ENCODE measurements around the gene WASF3.

WASF3 gene

DNA sequence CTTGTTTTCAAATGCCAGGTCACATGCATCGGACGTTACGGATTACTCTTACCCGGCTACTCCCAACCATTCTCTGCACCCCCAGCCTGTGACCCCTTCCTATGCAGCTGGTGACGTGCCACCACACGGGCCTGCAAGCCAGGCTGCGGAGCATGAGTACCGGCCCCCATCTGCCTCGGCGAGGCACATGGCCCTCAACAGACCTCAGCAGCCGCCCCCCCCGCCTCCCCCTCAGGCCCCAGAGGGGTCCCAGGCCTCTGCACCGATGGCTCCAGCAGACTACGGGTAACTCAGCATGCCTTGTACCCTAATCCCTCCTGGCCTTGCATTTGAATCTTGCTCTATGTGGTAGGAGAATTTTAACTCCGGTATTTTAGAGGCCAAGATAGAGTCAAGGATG lies 123.6 kb downstream of the WASF3 start:
- DNase-seq (ENCODE audit: low read depth in 2 of 2) = no peak

GRCh38 chr13:26682606-26683005 lies 125.1 kb downstream of the WASF3 start:
- DNase-seq (ENCODE audit: low read depth in 2 of 2) = no peak

DNA sequence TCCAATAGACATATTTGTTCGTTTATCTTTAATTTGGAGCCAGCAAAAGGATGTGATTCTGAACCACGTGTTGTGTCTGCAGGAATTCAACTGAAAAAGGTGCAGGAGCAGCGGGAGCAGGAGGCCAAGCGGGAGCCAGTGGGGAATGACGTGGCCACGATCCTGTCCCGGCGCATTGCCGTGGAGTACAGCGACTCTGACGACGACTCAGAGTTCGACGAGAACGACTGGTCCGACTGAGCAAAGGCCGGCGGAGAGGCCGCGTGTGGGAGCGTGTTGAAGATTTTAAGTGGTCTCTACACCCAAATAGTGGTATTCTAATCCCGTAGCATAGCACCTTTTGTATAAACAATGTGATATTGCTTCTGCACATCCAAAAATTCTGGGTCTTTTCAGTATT lies 128.1 kb downstream of the WASF3 start:
- no peak for DNase-seq (ENCODE audit: low read depth in 2 of 2)

DNA sequence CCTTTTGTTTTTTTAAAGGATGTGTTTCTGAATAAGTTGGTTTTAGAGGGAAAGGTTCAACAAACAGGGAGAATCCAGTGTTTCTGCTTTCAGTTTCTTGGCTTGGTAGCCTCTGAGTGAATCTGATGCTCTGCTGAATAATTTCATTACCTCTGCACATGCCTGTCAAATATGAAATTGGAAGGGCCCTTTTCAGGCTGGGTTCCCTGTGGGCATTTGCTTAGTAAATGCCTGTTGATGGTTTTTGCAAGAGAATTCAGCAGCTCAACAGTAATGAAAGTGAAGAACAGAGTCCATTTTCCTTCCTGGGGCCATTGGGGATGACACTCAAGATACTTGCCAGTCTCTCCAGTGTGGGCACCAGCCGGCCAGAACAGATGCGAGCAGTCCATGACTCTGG lies 128.8 kb downstream of the WASF3 start:
- DNase-seq (ENCODE audit: low read depth in 2 of 2) = no peak

DNA sequence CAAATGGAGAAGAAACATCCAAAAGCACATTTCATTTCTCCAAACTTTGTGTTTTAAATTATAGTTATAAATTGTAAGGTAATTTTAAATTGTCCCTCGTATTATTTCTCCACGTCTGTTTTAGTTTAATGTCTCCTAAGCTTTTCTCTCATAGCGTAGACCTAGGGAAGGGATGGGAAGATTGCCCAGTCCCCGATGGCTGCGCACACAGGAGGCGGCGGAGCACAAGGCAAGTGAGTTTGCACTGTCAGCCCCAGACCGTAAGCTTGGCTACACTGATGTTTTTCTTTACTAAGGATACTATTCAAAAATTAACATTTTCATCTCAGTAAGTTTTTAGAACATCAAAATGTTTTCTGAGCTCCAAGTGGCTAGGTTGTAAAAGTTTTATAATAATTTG lies 130.8 kb downstream of the WASF3 start:
- no peak for DNase-seq (ENCODE audit: low read depth in 2 of 2)

DNA sequence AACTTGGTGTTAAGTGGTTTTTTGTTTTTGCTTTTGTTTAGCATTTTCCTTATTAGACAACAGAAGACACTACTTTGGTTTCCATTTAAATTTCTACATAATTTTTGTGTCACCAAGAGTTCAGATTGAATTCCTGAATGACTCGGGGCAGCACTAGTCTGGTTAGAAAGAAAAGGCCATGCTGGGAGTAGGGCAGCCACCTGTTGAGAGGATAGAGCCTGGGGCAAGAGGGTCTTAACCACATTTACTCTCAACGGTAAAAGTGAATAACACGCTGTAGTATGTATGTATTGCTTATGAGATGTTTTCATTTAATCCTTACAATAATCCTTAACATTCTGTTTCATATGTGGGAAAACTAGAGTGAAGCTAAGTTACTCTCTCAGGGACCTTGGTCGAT lies 131.5 kb downstream of the WASF3 start:
- DNase-seq (ENCODE audit: low read depth in 2 of 2) = no peak

DNA sequence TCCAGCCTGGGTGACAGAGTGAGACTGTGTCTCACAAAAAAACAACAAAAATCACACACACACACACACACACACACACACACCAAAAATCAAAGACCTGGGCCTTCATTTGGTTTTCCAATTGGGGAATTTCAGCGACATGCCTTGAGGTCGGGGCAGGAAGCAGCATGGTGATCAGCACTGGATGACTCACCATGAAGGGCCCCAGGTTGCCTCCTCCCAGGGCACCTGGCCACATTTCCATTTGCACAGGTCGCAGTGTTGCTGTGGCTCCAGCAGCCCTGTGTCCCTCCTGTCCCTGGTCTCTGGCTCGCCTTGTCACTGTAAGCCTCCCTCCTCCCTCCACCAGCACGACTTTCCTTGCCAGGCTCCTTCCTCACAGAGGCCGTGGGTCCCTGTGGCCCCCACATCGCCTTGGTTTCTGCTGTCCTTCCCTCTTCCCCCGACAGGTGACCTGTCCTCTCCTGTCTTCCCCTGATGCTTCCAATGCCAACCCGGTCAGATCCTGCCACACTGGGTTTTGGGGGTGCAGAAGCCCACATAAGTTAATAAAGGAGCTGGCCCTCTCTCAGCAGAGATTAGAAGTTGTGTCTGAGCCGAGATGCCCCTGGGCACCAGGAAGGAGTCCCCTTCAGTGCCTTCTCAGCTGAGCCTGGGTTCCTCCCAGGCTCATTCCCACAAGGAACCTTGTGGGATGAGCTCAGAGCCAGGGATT lies 136.4 kb downstream of the WASF3 start:
- DNase-seq (ENCODE audit: low read depth in 2 of 2) = no peak

DNA sequence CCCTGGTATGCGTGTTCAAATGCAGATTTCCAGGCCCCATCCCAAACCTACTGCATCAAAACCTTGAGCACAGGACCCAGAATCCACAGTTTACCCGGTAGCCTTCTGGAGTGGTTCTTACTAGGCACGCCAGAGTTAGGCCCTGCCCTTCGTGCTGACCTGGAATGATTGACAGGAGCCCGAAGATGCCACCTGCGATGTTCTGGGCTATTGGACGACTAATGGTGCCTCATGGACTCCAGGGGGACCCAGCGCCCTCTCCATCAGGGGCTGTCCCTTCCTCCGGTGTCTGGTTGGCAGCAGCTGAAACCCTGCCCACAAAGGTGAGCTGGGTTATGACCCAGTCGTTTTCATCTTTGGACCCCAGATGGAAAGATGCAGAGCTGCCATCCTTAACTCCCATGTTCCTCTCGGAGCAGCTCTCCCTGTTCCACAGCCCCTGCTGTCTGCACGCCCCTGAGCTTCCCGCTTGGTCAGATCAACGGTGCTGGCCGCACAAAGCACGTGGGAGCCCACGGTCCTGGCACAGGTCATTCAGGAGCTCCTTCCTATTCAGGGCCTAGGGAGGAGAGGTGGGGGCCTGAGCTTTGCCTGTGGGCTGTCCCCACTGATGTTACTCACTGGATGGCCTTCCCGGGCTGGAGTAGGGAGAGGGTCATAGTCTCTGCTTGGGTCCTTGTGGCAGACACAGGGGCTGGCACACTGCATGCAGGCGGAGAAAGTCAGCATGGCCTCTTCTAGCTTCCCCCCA lies 137.3 kb downstream of the WASF3 start:
- no peak for DNase-seq (ENCODE audit: low read depth in 2 of 2)

- no peak for DNase-seq (ENCODE audit: low read depth in 2 of 2)
Measured at GRCh38 chr13:26695360-26695705, 137.8 kb downstream of the WASF3 start.

- DNase-seq (ENCODE audit: low read depth in 2 of 2) = no peak
Measured at GRCh38 chr13:26695891-26696311, 138.4 kb downstream of the WASF3 start.

DNA sequence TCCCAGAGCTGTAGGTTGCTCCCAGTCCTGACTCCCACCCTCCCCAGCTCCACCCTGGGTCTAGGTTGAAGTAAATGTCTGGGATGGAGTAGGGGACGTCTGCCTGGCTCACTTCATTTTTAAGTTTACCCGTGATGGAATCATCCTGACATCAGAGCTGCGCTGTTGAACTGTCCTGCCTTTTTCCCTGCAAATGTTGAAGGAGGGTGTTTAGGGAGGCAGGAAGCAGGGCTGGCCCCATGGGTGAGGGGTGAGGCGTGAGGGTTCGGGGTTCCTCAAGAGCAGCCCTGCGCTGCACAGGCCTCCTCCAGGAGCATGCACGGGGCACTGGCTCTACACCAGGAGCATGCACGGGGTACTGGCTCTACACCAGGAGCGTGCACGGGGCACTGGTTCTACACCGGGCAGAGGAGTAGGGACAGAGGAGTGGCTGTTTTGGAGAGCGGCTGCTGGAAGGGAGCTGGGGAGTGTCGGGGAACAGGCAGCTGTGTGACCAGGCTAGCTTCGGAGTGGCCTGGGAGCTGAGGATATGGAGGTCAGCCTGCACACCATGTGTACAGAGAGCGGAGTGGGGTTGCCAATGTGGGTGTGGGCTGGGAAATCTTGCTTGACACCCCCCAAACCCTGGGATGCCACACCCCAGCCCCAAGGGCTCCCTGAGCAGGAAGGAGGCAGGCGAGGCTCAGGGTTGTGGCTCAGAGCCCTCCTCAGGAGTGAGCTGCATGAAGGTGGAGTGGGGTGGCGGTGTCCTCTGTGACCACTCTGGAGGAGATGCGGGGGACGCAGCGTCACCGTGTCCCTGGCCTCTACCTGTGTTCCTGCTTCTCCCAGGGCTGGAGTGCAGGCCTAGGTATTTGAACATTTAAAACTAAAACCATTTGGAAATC lies 139.8 kb downstream of the WASF3 start:
- DNase-seq (ENCODE audit: low read depth in 2 of 2) = no peak

DNA sequence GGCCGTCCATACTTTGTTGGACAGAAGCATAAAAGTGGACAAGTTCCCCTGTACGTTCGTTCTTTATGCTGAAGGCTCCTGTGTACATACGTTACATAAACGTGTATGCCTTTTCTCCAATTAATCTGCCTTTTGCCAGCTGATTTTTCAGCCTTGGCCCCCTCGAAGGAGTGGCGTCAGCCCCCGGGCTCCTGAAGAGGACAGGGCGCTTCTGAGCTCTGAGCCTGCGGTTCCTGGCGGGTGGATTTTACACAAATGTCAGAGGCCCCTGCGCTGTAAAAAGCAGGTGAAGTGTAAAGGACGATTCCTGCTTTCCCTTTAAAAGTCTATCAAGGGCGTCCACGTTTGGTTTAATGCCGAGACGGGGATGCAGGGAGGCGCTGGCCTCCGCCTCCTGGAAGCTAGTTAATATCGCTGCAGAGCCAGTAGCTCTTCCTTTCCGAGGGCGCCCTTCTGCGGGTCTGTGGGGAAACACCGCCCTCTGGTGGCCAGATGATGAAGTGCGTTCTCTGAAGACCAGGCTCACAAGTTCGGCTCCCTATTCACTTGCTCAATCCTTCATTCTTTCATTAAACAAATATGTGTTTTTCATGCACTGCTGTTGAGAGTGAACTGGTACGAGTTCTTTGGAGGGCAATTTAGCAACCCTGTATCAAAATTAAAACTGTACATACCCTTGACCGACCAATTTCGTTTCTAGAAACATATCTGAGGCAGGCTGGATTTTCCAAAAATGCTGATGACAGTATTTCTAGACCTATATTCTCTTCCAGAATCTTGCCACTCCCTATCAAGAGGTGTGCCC lies 141.1 kb downstream of the WASF3 start:
- DNase-seq (ENCODE audit: low read depth in 2 of 2) = peak; percentile 63 to 77

DNA sequence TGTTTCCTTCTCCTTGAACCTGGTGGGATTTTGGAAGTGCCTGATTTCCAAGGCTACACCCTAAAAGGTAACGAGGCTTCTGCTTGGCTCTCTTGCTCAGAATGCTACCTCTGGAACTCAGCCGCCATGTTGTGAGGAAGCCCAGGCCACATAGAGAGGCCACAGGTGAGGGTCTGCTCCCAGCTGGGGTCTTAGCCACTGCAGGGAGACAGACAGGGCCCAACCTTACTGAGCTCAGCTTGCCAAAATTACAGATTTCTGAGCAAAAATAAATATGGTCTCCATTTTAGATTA lies 141.7 kb downstream of the WASF3 start:
- no peak for DNase-seq (ENCODE audit: low read depth in 2 of 2)

GRCh38 chr13:26705536-26705935 lies 148.1 kb downstream of the WASF3 start:
- DNase-seq (ENCODE audit: low read depth in 2 of 2) = no peak

GRCh38 chr13:26706381-26706780 lies 148.9 kb downstream of the WASF3 start:
- no peak for DNase-seq (ENCODE audit: low read depth in 2 of 2)

- DNase-seq (ENCODE audit: low read depth in 2 of 2) = no peak
Measured at GRCh38 chr13:26707122-26708006, 149.9 kb downstream of the WASF3 start.

DNA sequence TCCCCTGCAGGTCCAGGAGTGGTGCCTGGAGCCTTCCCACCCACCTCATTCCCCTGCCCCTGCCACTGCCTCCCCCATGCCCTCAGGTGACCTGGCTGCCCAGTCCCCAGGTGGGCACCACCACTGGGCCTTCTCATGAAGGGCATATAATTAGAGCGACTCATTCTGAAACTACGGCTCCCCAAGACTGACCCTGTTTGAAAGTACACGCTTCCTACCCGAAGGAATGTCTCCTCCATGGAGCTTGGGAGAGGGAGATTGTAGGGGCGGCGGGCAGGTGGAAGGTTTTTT lies 150.5 kb downstream of the WASF3 start:
- no peak for DNase-seq (ENCODE audit: low read depth in 2 of 2)

GRCh38 chr13:26709461-26709860 lies 152.0 kb downstream of the WASF3 start:
- no peak for DNase-seq (ENCODE audit: low read depth in 2 of 2)

GRCh38 chr13:26710166-26710565 lies 152.7 kb downstream of the WASF3 start:
- DNase-seq (ENCODE audit: low read depth in 2 of 2) = no peak

DNA sequence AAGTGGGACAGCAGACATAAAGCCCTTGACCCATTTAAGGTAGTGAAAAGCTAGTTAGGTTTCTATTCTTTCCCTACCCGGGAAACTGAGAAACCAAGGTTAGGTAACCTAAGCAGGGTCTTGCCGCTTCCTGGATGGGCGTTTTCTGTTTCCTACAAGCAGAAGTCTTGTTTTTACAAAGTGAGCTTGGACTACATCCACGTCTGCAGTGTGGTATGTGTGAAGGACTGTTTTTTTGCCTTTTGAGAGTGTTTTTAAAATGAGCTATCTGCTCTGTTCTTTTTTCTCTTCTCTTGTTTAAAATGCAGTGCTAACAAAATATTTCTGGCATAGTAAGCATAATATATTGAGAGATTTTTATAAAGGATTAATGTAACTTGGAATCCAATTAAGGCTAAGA lies 153.7 kb downstream of the WASF3 start:
- DNase-seq (ENCODE audit: low read depth in 2 of 2) = no peak

DNA sequence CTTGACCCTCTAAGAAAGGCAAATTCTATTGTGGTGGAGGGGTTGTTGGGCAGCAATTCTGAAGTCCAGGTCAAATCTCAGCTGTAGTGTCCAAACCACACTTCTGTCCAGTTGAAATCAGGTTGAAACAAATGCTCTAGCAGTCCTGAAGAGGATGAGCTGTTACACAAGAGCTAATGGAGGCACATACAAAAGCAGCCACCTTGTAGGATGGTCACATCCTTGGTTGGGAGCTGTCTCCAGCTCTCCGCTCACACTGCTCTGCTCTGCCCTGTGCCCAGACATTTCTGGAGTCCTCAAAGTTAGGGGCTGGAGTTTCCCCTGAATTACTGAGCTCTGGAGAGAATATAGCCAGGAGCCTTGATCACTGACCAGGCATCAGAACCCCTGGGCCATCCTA lies 155.9 kb downstream of the WASF3 start:
- no peak for DNase-seq (ENCODE audit: low read depth in 2 of 2)
